GM12864 (cell line): ENCODE results near the gene ZNF609.

Source experiments
- DNase-seq: peaks from one replicate; pipeline ENCODE4 v3.0.0-alpha.2; 2011; ENCODE audit warnings: low read depth
- H3K4me3 ChIP-seq: 2 replicates; pipeline ENCODE4 v1.5.1; 2011; ENCODE audit warnings: mild to moderate bottlenecking, low read depth, low read length, control low read depth
- CTCF ChIP-seq: IDR thresholded peaks from 2 replicates; pipeline ENCODE4 v1.5.1; 2011; ENCODE audit warnings: low read depth, mild to moderate bottlenecking, moderate library complexity, low read length, control low read depth, inconsistent platforms; ENCODE audit errors: missing control alignments

ZNF609 gene

GRCh38 chr15:64705006-64705405 lies 244.6 kb downstream of the ZNF609 start:
- DNase-seq, result no peak
- H3K4me3 ChIP-seq, result no peak overlapping the region
- no peak for TF ChIP-seq CTCF

- DNase-seq, result no peak
- TF ChIP-seq CTCF, result no peak
- no peak overlapping the region for H3K4me3 ChIP-seq
These were observed 245.9 kb downstream of the ZNF609 start for GRCh38 chr15:64706011-64706911.

- no peak for DNase-seq
- no peak for TF ChIP-seq CTCF
- no peak overlapping the region for H3K4me3 ChIP-seq
These were observed 250.5 kb downstream of the ZNF609 start for GRCh38 chr15:64710676-64711428.

- no peak overlapping the region for H3K4me3 ChIP-seq
- no peak for TF ChIP-seq CTCF
- no peak for DNase-seq
These were observed 252.0 kb downstream of the ZNF609 start for GRCh38 chr15:64712353-64712752.

- no peak for TF ChIP-seq CTCF
- DNase-seq, result no peak
- H3K4me3 ChIP-seq, result no peak overlapping the region
These were observed 253.2 kb downstream of the ZNF609 start for GRCh38 chr15:64713592-64713991.

- TF ChIP-seq CTCF, result no peak
- no peak overlapping the region for H3K4me3 ChIP-seq
- DNase-seq, result no peak
These were observed 256.1 kb downstream of the ZNF609 start for GRCh38 chr15:64716452-64716851.

- no peak for TF ChIP-seq CTCF
- DNase-seq, result no peak
- no peak overlapping the region for H3K4me3 ChIP-seq
These were observed 256.8 kb downstream of the ZNF609 start for GRCh38 chr15:64717130-64717529.
